Stomach (tissue), 4 donors: Measurements from ENCODE around the gene STOML1.

Experiments used
- CTCF ChIP-seq, 7 experiments: fragments of 450-650 bp in 4 of 7; fragments of 200-600 bp in 3 of 7; sonication (generic) in 3 of 7; IDR thresholded peaks; one replicate each; pipeline ENCODE4 v1.5.1; 2016 to 2019; ENCODE audit warnings: antibody characterized with exemption in 7 of 7, control low read depth in 2 of 7, mild to moderate bottlenecking in 1 of 7
- EP300 ChIP-seq: sonication (generic); formaldehyde crosslinking; IDR thresholded peaks from one replicate; pipeline ENCODE4 v1.6.1; 2017; ENCODE audit warnings: antibody characterized with exemption
- POLR2A ChIP-seq, 4 donors: fragments of 450-650 bp; IDR thresholded peaks; one replicate each; pipeline ENCODE4 v1.6.1; 2016; ENCODE audit warnings: antibody characterized with exemption in 4 of 4, control low read depth in 2 of 4, mild to moderate bottlenecking in 1 of 4, moderate library complexity in 1 of 4
- POLR2AphosphoS5 ChIP-seq, 3 donors: sonication (generic); formaldehyde crosslinking; IDR thresholded peaks; one replicate each; pipeline ENCODE4 v1.6.1; 2016; ENCODE audit warnings: antibody characterized with exemption in 3 of 3

- TF ChIP-seq POLR2A (IDR thresholded peaks at IDR 0.05) = no peak
- no peak for TF ChIP-seq CTCF (IDR thresholded peaks at IDR 0.05)
- TF ChIP-seq EP300 = no peak
- no peak for TF ChIP-seq POLR2AphosphoS5 (IDR thresholded peaks at IDR 0.05)
Measured at GRCh38 chr15:73981761-73982221, 10.3 kb downstream of the STOML1 start.
